ENCODE data around the gene IGF2BP2. TPM values are rescaled to one million over a fixed set of nuclear protein-coding genes. Genes with fewer than 3 reads are reported as not detected.

The IGF2BP2 gene
- total and polyA plus RNA-seq, 2 of the 8 experiments (the other 6 are each of a cell fraction or from before 2014, with no cell fraction given): 7.4 to 121 TPM

GRCh38 chr3:185595526-185595925 lies 229.3 kb downstream of the IGF2BP2 start (continued):
- no peak for TF ChIP-seq CHD7 (IDR thresholded peaks at IDR 0.05; ENCODE audit: insufficient replicate concordance, low read length)
- TF ChIP-seq BRCA1 (IDR thresholded peaks at IDR 0.05; ENCODE audit: low read depth, low read length): no peak
- no peak for TF ChIP-seq SAP30 (IDR thresholded peaks at IDR 0.05; ENCODE audit: insufficient read depth, insufficient replicate concordance, low read length)
- no peak for TF ChIP-seq PHF8 (conservative IDR thresholded peaks at IDR 0.05; ENCODE audit: low read depth, low read length)

Measured in H1 (cell line).